HG02623 (cell line): Measurements from ENCODE around the gene R3HDM4.

Experiments used
- ATAC-seq: cut with Tn5 transposase; IDR thresholded peaks from one replicate; pipeline ENCODE4 v1.9.1; 2021; ENCODE audit warnings: moderate library complexity; ENCODE audit not compliant: unreplicated experiment

Gene R3HDM4

DNA sequence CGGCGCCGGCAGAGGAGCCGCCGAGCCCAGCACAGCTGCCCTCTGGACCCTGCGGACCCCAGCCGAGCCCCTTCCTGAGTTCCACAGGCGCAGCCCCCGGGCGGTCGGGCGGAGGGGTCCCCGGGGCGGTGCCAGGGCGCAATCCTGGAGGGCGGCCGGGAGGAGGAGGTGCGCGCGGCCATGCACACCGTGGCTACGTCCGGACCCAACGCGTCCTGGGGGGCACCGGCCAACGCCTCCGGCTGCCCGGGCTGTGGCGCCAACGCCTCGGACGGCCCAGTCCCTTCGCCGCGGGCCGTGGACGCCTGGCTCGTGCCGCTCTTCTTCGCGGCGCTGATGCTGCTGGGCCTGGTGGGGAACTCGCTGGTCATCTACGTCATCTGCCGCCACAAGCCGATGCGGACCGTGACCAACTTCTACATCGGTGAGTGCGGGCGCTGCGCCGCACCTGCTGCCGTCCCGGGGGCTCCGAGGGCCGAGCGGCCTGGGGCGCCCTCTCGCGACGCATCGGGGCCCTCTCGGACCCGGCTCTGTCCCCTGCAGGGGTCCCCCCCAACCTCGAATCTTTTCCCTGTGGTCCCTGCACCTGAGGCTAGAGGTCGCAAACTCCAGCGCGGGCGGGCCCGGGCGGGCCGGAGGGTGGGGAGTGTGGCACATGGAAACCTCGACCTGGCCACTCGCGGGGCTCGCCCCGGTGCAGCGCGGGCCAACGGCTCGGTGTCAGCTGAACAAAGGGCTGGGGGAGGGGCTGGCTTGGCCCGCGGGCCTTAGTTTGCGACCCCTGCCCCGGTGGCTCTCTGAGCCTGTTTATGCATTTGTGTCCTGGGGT is 4.5 kb upstream of the R3HDM4 start, which contains the start of gene KISS1R:
TSS of gene KISS1R (plus strand) at position 11 of the 829 bp plus-strand sequence. CDS start at position 181, 170 bp downstream.
- no peak for ATAC-seq

DNA sequence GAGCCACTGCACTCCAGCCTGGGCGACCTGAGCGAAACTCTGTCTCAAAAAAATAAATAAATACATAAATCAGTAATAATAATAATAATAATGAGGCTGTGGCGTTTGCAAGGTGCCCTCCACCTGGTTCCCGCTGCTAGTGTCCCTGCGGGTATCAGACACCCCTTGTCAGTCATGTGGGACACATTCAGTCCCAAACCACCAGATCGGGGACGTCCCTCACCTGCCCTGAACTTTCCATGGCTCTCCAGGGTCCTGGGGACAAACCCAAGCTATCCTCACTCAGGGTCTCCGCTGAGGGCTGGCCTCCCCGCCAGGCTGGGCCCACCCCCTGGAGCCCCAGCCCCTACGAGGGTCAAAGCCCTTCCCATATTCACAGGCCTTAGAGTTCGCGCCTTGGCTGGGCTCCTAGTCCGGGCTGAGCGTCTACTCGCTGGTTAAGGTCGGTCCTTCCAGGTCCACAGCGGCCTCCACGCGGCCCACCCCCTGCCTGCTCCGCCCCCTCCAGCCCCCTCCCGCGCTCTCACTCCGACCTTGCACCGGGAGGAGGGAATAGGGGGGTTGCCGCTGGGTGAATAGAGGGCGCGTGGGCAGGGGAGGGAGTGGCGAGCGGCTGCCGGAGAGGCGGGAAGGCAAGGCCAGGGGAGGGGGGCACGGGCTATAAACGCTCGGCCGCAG is 3.8 kb upstream of the R3HDM4 start:
- no peak for ATAC-seq

DNA sequence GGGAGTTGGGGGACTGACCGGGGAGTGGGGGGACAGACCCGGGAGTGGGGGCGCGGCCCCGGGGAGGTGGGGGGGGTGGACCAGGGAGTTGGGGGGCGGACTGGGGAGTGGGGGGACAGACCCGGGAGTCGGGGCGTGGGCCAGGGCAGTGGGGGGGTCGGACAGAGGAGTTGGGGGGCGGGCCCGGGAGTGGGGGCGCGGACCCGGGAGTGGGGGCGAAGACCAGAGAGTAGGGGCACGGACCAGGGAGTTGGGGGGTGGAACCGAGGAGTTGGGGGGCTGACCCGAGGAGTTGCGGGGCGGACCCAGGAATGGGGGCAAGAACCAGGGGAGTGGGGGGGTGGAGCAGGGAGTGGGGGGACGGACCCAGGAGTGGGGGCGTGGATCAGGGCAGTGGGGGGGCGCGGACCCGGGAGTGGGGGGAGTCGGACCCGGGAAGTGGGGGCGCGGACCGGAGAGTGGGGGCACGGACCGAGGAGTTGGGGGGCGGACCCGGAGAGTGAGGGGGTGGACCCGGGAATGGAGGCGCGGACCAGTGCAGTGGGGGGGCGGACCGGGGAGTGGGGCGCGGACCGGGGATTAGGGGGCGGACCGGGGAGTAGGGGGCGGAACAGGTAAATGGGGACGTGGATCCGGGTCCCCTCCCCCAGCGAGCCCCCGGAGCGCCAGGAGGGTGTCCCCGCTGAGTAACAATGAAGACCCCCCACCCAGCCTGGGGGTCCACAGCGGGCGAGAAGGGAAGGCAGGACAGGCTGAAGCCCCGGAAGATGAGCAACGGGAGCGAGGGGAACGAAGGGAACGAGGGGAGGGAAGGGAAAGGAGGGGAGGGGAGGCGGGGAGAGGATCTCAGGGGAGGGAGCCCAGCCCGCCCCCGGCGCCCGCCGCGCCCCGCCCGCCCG is 589 bp downstream of the R3HDM4 start:
- no peak for ATAC-seq

DNA sequence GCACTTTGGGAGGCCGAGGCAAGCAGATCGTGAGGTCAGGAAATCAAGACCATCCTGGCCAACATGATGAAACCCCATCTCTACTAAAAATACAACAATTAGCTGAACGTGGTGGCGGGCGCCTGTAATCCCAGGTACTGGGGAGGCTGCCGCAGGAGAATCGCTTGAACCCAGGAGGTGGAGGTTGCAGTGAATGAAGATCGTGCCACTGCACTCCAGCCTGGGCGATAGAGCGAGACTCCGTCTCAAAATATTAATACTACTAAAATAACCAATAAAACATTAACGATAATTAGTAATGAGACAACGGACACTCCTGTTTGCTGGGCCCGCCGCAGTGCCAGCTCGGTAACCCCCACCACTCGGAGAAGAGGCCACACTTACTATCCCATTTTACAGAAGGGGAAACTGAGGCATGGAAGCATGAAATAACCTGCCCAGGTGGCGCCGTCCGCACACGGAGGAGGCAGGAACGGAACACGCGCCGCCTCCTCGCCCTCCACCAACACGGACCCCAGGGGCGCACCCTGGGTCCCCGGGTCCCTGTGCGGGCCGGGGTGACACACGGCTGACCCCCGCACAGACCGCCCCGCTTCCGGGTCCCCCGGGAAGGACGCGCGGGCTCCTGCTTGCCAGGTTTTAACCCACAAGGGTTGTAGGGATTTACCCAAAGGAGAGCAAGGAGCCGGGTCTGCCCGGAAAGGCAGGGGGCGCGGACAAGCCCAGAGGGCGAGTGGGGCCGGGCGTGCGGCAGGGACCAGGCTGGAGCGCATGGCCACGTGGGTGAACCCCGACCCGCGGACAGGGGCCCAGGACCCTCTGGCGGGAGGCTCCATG is 1.6 kb downstream of the R3HDM4 start:
- ATAC-seq = no peak

GRCh38 chr19:907183-907853 is 5.7 kb downstream of the R3HDM4 start:
- ATAC-seq = no peak

DNA sequence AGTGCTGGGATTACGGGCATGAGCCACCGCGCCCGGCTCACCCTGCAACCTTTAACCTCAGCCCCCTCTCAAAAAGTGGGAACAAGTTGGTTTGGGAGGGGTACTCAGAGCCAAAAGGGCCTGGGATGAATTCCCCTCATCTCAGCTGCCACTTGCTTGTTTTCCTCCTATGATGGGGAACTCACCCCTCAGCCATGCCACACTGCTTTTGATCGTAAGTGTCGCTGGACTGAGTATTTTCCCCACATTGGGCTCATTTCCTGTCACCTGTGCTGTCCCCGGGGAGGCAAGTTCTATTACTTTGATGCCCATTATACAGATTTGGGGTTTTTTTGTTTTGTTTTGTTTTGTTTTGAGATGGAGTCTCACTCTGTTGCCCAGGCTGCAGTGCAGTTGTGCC is 6.5 kb downstream of the R3HDM4 start:
- no peak for ATAC-seq

DNA sequence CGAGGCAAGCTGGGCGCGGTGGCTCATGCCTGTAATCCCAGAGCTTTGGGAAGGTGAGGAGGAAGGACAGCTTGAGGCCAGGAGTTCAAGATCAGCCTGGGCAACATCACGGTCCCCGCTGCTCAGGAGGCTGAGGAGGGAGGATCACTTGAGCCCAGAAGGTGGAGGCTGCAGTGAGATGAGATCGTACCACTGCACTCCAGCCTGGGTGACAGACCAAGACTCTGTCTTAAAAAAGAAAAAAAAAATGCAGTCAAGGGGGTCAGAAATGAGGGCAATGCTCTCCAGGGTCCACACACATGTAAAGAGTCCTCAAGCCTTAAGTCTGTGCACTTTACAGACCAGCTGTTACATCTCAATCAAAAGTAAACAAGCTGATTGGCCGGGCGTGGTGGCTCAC is 8.5 kb downstream of the R3HDM4 start:
- ATAC-seq = no peak

GRCh38 chr19:903266-903797 is 9.7 kb downstream of the R3HDM4 start:
- no peak for ATAC-seq

GRCh38 chr19:902446-903226 is 10.4 kb downstream of the R3HDM4 start:
- ATAC-seq = no peak

DNA sequence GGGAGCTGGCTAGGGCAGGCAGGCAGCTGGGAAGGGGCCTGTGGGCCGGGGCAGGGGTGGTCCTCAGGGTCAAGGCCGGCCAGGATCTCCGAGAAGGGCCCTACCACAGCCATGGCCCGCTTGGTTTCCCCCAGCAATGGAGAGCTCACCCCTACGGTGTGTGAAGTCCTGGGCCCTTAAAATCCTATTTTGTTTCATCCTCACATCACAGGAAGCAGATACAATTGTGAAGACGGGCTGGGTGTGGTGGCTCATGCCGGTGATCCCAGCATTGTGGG is 11.0 kb downstream of the R3HDM4 start:
- ATAC-seq = no peak

- ATAC-seq = no peak
Measured at GRCh38 chr19:901216-902092, 11.6 kb downstream of the R3HDM4 start.

DNA sequence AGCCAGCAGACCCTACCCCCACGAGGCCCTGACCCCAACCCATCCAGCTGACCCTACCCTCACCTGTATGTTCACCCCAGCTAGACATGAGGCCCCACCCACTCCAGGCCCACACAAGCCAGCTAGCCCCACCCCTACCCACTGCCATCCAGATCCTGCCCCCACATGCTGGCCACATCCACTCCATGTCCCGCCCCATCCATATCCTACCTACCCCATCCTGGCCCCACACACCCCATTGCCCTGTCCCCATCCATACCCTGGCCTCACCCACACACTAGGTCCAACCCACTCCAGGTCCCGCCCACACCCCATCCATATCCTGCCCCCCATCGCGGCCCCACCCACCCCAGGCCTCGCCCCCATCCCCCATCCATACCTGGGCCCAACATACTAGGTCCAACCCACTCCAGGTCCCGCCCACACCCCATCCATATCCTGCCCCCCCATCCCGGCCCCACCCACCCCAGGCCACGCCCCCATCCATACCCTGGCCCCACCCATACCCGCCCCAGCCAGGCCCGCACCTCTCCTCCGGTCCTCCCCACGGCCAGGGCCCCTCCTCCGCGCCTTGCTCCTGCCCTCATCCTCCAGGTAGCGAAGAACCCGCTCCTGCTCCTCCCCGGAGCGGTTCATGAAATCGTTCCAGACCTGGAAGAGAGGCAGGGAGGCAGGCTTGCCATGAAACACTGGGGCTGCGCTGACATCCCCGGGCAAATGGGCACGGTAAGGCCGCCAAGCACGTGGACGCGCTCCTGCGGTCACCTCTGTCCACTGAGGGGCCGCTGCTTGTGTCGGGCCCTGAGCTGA is 12.5 kb downstream of the R3HDM4 start:
- ATAC-seq = no peak

- ATAC-seq = no peak
Measured at GRCh38 chr19:900043-900301, 13.0 kb downstream of the R3HDM4 start.

GRCh38 chr19:899336-900042 is 13.5 kb downstream of the R3HDM4 start:
- no peak for ATAC-seq

- ATAC-seq = no peak
Measured at GRCh38 chr19:898663-899062, 14.4 kb downstream of the R3HDM4 start.

DNA sequence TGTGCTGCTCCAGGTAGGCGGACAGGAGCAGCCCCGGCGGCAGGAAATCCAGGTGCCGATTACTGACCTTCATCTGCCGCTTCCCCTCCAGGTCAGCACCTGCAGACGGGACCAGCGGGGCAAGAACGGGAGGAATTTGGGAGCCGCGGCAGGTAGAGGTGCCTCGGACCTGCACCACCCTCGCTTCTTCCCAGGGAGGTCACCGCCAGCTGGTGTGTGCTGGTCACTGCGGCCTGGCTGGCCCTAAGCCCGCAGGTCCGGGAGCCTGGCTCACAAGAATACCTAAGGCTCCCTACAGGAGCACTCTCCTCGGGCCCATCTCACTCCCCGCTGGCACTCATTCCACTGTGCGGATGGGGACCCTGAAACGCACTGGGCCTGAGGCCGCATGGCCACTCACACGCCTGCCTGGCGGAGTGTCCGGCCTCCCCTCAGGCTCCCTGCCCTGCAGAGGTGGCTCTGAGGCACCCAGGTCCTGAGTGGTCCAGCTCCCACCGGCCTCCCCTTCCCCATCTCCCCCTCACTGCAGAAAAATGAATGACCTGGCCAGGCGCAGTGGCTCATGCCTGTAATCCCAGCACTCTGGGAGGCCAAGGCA is 15.5 kb downstream of the R3HDM4 start:
- ATAC-seq = no peak

- no peak for ATAC-seq
Measured at GRCh38 chr19:896999-897398, 16.0 kb downstream of the R3HDM4 start.
